Suprapubic skin (tissue), 4 donors: ENCODE results near the gene MORC4.

Source experiments
- CTCF ChIP-seq, 2 donors: fragments of 200-600 bp in 1 of 2; fragments of 450-650 bp in 1 of 2; sonication (generic) in 1 of 2; IDR thresholded peaks; one replicate each; pipeline ENCODE4 v1.5.1; 2016 to 2019; ENCODE audit warnings: antibody characterized with exemption in 2 of 2, mild to moderate bottlenecking in 1 of 2, moderate library complexity in 1 of 2
- EP300 ChIP-seq: sonication (generic); formaldehyde crosslinking; IDR thresholded peaks from one replicate; pipeline ENCODE4 v1.6.1; 2017; ENCODE audit warnings: antibody characterized with exemption
- POLR2A ChIP-seq, 2 donors: fragments of 450-650 bp; IDR thresholded peaks; one replicate each; pipeline ENCODE4 v1.6.1; 2017; ENCODE audit warnings: antibody characterized with exemption in 2 of 2, mild to moderate bottlenecking in 2 of 2, moderate library complexity in 2 of 2
- POLR2AphosphoS5 ChIP-seq, 3 donors: sonication (generic); formaldehyde crosslinking; IDR thresholded peaks; one replicate each; pipeline ENCODE4 v1.6.1; 2017; ENCODE audit warnings: antibody characterized with exemption in 3 of 3

GRCh38 chrX:106946464-106946863 is 53.5 kb downstream of the MORC4 start:
- TF ChIP-seq CTCF (IDR thresholded peaks at IDR 0.05) (no peak), POLR2A (IDR thresholded peaks at IDR 0.05) (no peak), EP300 (no peak), POLR2AphosphoS5 (IDR thresholded peaks at IDR 0.05) (no peak)
